GM23338 (cell line): ENCODE measurements around the gene LSM14A.

Source experiments
- CREB1 ChIP-seq: fragments of 250-450 bp; sonication (Bioruptor Pico); IDR thresholded peaks from 2 replicates; pipeline ENCODE4 v1.5.0; 2020; ENCODE audit warnings: low read depth, mild to moderate bottlenecking, moderate library complexity
- CTCF ChIP-seq, 2 experiments: fragments of 200-600 bp in 1 of 2; sonication (generic) in 1 of 2; conservative IDR thresholded peaks; 2 replicates each; pipeline versions ENCODE4 v1.5.1 to v1.6.1; 2016 to 2017; ENCODE audit warnings: antibody characterized with exemption in 2 of 2, low read depth in 2 of 2, mild to moderate bottlenecking in 2 of 2, moderate library complexity in 1 of 2
- ETS1 ChIP-seq: IDR thresholded peaks from 2 replicates; pipeline ENCODE4 v1.6.1; 2016; ENCODE audit warnings: antibody characterized with exemption
- EZH2 ChIP-seq: fragments of 200-600 bp; sonication (generic); IDR thresholded peaks from one replicate; pipeline ENCODE4 v1.8.0; 2017; ENCODE audit warnings: antibody characterized with exemption, mild to moderate bottlenecking, low read depth; ENCODE audit not compliant: unreplicated experiment
- EZH2phosphoT487 ChIP-seq: fragments of 200-600 bp; sonication (generic); IDR thresholded peaks from one replicate; pipeline ENCODE4 v1.8.1; 2018; ENCODE audit warnings: antibody characterized with exemption; ENCODE audit not compliant: unreplicated experiment
- JUNB ChIP-seq: IDR thresholded peaks from one replicate; pipeline ENCODE4 v1.6.1; 2016; ENCODE audit warnings: antibody characterized with exemption; ENCODE audit not compliant: unreplicated experiment
- NANOG ChIP-seq: IDR thresholded peaks from 2 replicates; pipeline ENCODE4 v1.6.1; 2016; ENCODE audit warnings: antibody characterized with exemption, borderline replicate concordance
- POLR2AphosphoS5 ChIP-seq: IDR thresholded peaks from 2 replicates; pipeline ENCODE4 v1.6.1; 2016; ENCODE audit warnings: antibody characterized with exemption, low read depth
- REST ChIP-seq: IDR thresholded peaks from one replicate; pipeline ENCODE4 v1.6.1; 2018; ENCODE audit warnings: antibody characterized with exemption; ENCODE audit not compliant: unreplicated experiment
- STAT1 ChIP-seq: IDR thresholded peaks from one replicate; pipeline ENCODE4 v1.6.1; 2016; ENCODE audit warnings: antibody characterized with exemption; ENCODE audit not compliant: unreplicated experiment
- ZNF114 ChIP-seq: fragments of 250-450 bp; sonication (Bioruptor Pico); IDR thresholded peaks from 2 replicates; pipeline ENCODE4 v1.5.0; 2020; ENCODE audit warnings: mild to moderate bottlenecking, moderate library complexity
- ZNF331 ChIP-seq: fragments of 250-450 bp; sonication (Bioruptor Pico); IDR thresholded peaks from 2 replicates; pipeline ENCODE4 v1.5.0; 2020; ENCODE audit warnings: low read depth, mild to moderate bottlenecking, moderate library complexity

DNA sequence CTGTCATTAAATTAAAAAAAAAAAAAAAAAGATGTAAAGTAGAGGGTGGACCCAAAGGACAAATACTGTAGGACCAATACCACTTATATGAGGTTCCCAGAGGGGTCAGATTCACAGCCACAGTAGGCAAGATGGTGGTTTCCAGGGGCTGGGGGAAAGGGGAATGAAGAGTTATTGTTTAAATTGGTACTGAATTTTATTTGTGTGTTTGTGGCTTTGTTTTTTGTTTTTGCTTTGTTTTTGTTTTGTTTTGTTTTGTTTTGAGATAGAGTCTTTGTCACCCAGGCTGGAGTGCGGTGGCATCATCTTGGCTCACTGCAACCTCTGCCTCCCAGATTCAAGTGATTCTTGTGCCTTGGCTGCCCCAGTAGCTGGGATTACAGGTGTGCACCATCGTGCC, 17.9 kb upstream of the LSM14A start:
- no peak for TF ChIP-seq NANOG
- TF ChIP-seq CREB1 (CRISPR knock-in tag), result no peak
- TF ChIP-seq CTCF (conservative IDR thresholded peaks at IDR 0.05; ENCODE audit: low read depth in 2 of 2), result no peak
- no peak for TF ChIP-seq POLR2AphosphoS5
- TF ChIP-seq EZH2phosphoT487, result no peak
- no peak for TF ChIP-seq EZH2
- no peak for TF ChIP-seq JUNB
- no peak for TF ChIP-seq ETS1
- TF ChIP-seq REST, result no peak
- TF ChIP-seq ZNF331 (CRISPR knock-in tag), result no peak
- no peak for TF ChIP-seq STAT1
- TF ChIP-seq ZNF114 (CRISPR knock-in tag), result no peak
